ENCODE results near the gene CREBBP. TPM values are rescaled to one million over a fixed set of nuclear protein-coding genes. Genes with fewer than 3 reads are reported as not detected.

The CREBBP gene
- polyA plus RNA-seq, 1 of the 3 experiments (the other 2 are of a cell fraction), result 5.7 TPM

DNA sequence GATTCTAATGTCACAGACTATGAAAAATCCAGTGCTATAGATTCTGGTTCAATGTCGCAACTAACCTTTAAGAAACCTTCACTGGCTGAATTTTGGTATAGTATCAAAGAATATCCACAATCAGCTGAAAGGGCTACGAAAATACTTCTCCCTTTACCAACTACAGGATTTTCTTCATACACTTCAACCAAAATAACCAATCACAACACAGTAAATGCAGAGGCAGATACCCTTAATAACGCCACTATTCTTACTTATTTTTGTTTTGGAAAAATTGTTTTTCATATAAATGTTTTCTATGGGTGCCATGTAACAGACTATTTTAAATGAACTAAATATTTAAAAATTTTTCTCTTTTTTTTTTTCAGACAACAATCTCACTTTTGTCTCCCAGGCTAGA, 114.3 kb downstream of the CREBBP start:
- WGBS (ENCODE audit: low lambda C conversion rate), result 94% methylated on average over 3 of the region's 3 CpGs
- Histone ChIP-seq H4K20me1 (ENCODE audit: insufficient read depth) (peaks cover 10% of the 10 kb centered on the region), H3K27me3 (ENCODE audit: insufficient read depth) (no peaks in the 10 kb centered on the region), H3K27ac (ENCODE audit: low read depth in 2 of 2, low read length in 1 of 2) (no peak overlapping the region), H3K79me2 (ENCODE audit: insufficient read depth) (peaks cover 36% of the 10 kb centered on the region; the same call in 1 of the 2 replicates), H3K9me3 (no peaks in the 10 kb centered on the region), H3K9ac (no peak overlapping the region), H3K9me2 (no peaks in the 10 kb centered on the region), H3K4me3 (ENCODE audit: low read depth in 2 of 2, low read length in 1 of 2) (no peak overlapping the region), H3K4me2 (no peak overlapping the region), H2AFZ (ENCODE audit: low read depth) (no peak overlapping the region), H3K36me3 (replicated peaks in 1 of 2; ENCODE audit: control insufficient read depth in 1 of 2, insufficient read depth in 2 of 2, low read length in 1 of 2) (peaks cover 35 to 55% of the 10 kb centered on the region in 2 experiments), H3F3A (replicated peaks; ENCODE audit: insufficient read depth) (no peaks in the 10 kb centered on the region), H3K4me1 (ENCODE audit: control insufficient read depth in 1 of 2, insufficient read depth in 2 of 2, low read depth in 1 of 2, low read length in 1 of 2) (peaks cover 0 to 7% of the 10 kb centered on the region in 2 experiments; a peak in 1 of 4 replicates)
- no peak for TF ChIP-seq EZH2phosphoT487 (IDR thresholded peaks at IDR 0.05; ENCODE audit: borderline replicate concordance, low read depth)
- TF ChIP-seq MXI1 (IDR thresholded peaks at IDR 0.05; ENCODE audit: low read depth, low read length), result no peak
- no peak for TF ChIP-seq TEAD4 (IDR thresholded peaks at IDR 0.05; ENCODE audit: borderline replicate concordance, insufficient read depth)
- no peak for TF ChIP-seq SIN3A (IDR thresholded peaks at IDR 0.05; ENCODE audit: borderline replicate concordance, low read depth, low read length)
- TF ChIP-seq TCF12 (IDR thresholded peaks at IDR 0.05), result no peak
- no peak for TF ChIP-seq POLR2AphosphoS5 (IDR thresholded peaks at IDR 0.05; ENCODE audit: low read depth, low read length)
- TF ChIP-seq CHD2 (IDR thresholded peaks at IDR 0.05; ENCODE audit: low read length, partially characterized antibody), result no peak
- TF ChIP-seq YY1 (IDR thresholded peaks at IDR 0.05; ENCODE audit: low read depth), result no peak
- no peak for TF ChIP-seq RCOR1 (IDR thresholded peaks at IDR 0.05; ENCODE audit: low read length)
- no peak for TF ChIP-seq GATA2 (CRISPR knock-in tag; IDR thresholded peaks at IDR 0.05)
- TF ChIP-seq FOXM1 (IDR thresholded peaks at IDR 0.05; ENCODE audit: low read depth), result no peak
- TF ChIP-seq NRF1 (IDR thresholded peaks at IDR 0.05; ENCODE audit: low read depth, low read length), result no peak
- TF ChIP-seq, protein P1, sequence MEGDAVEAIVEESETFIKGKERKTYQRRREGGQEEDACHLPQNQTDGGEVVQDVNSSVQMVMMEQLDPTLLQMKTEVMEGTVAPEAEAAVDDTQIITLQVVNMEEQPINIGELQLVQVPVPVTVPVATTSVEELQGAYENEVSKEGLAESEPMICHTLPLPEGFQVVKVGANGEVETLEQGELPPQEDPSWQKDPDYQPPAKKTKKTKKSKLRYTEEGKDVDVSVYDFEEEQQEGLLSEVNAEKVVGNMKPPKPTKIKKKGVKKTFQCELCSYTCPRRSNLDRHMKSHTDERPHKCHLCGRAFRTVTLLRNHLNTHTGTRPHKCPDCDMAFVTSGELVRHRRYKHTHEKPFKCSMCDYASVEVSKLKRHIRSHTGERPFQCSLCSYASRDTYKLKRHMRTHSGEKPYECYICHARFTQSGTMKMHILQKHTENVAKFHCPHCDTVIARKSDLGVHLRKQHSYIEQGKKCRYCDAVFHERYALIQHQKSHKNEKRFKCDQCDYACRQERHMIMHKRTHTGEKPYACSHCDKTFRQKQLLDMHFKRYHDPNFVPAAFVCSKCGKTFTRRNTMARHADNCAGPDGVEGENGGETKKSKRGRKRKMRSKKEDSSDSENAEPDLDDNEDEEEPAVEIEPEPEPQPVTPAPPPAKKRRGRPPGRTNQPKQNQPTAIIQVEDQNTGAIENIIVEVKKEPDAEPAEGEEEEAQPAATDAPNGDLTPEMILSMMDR (IDR thresholded peaks at IDR 0.05), result no peak
- no peak for TF ChIP-seq SMC3 (IDR thresholded peaks at IDR 0.05; ENCODE audit: low read depth, low read length)
- TF ChIP-seq FOSL2 (IDR thresholded peaks at IDR 0.05; ENCODE audit: borderline replicate concordance, low read depth), result no peak
- ChIA-PET CTCF (no interaction called here), POLR2A (interaction anchor here (0.8 kb wide), 1 partner anchor 54 kb away, joined by 3 read pairs; no protein-coding TSS in a partner anchor)
- no peak for DNase-seq

DNA sequence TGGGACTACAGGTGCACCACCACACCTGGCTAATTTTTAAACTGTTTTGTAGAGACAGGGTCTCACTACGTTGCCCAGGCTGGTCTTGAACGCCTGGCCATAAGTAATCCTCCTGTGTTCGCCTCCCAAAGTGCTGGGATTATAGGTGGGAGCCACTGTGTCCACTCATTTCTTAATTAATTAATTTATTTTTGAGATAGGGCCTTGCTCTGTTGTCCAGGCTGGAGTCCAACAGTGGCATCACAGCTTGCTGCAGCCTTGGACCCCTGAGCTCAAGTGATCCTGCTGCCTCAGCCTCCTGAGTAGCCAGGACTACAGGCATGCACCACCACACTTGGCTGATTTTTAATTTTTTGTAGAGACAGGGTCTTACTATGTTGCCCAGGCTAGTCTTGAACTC, 116.1 kb downstream of the CREBBP start:
- POLR2A ChIA-PET, result no interaction called here
- DNase-seq, result no peak
- H3K79me2 ChIP-seq (ENCODE audit: insufficient read depth), result peaks cover 38% of the 10 kb centered on the region; the same call in 1 of the 2 replicates
- H3K9me2 ChIP-seq, result no peaks in the 10 kb centered on the region
- H3K27ac ChIP-seq (ENCODE audit: low read depth in 2 of 2, low read length in 1 of 2), result no peak overlapping the region
- H3F3A ChIP-seq (replicated peaks; ENCODE audit: insufficient read depth), result no peaks in the 10 kb centered on the region
- H3K4me3 ChIP-seq (ENCODE audit: low read depth in 2 of 2, low read length in 1 of 2), result no peak overlapping the region
- no peaks in the 10 kb centered on the region for H3K9me3 ChIP-seq
- WGBS (ENCODE audit: low lambda C conversion rate), result 100% methylated on average over 3 of the region's 3 CpGs
- H3K36me3 ChIP-seq (replicated peaks in 1 of 2; ENCODE audit: control insufficient read depth in 1 of 2, insufficient read depth in 2 of 2, low read length in 1 of 2), result peaks cover 26 to 53% of the 10 kb centered on the region in 2 experiments
- no peaks in the 10 kb centered on the region for H3K27me3 ChIP-seq (ENCODE audit: insufficient read depth)
- no peak overlapping the region for H2AFZ ChIP-seq (ENCODE audit: low read depth)
- no peak overlapping the region for H3K4me2 ChIP-seq
- peaks cover 10% of the 10 kb centered on the region for H4K20me1 ChIP-seq (ENCODE audit: insufficient read depth)
- CTCF ChIA-PET, result no interaction called here
- TF ChIP-seq FOXJ3 (CRISPR knock-in tag; IDR thresholded peaks at IDR 0.05) (no peak), YY1 (IDR thresholded peaks at IDR 0.05; ENCODE audit: low read depth) (no peak), ELF1 (IDR thresholded peaks at IDR 0.05) (no peak), POLR2AphosphoS5 (IDR thresholded peaks at IDR 0.05; ENCODE audit: low read depth, low read length) (no peak), CHD2 (IDR thresholded peaks at IDR 0.05; ENCODE audit: low read length, partially characterized antibody) (no peak), MEF2A (IDR thresholded peaks at IDR 0.05; ENCODE audit: borderline replicate concordance, low read depth) (no peak), NRF1 (IDR thresholded peaks at IDR 0.05; ENCODE audit: low read depth, low read length) (no peak)
- TF ChIP-seq, protein P1 (IDR thresholded peaks at IDR 0.05), result no peak
- TF ChIP-seq, protein P2, sequence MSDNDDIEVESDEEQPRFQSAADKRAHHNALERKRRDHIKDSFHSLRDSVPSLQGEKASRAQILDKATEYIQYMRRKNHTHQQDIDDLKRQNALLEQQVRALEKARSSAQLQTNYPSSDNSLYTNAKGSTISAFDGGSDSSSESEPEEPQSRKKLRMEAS (IDR thresholded peaks at IDR 0.05; ENCODE audit: low read depth), result no peak
- H3K4me1 ChIP-seq (ENCODE audit: control insufficient read depth in 1 of 2, insufficient read depth in 2 of 2, low read depth in 1 of 2, low read length in 1 of 2), result peaks cover 0 to 9% of the 10 kb centered on the region in 2 experiments; a peak in 1 of 4 replicates
- no peak overlapping the region for H3K9ac ChIP-seq
